Endothelial cell of umbilical vein (primary cell): ENCODE data around the gene DOCK1. TPM values are rescaled to one million over a fixed set of nuclear protein-coding genes. Genes with fewer than 3 reads are reported as not detected.

ENCODE experiments used
- BruUV-seq: library from RNA; stranded (reverse); fragments of 400-500 nt; replicated peaks from 2 replicates; lab custom pipeline; 2021; lab: Mats Ljungman, UMichigan
- CTCF ChIA-PET: fragments of 300-600, 350-600 bp; sonication (Branson Sonifier 250); formaldehyde crosslinking; loops from one replicate; lab custom pipeline; 2021; ENCODE audit warnings: antibody characterized with exemption, inconsistent platforms; lab: Charles Lee
- POLR2A ChIA-PET: fragments of 300-600, 350-600 bp; sonication (Branson Sonifier 250); formaldehyde crosslinking; loops from one replicate; lab custom pipeline; 2021; ENCODE audit warnings: antibody characterized with exemption, inconsistent platforms; lab: Charles Lee
- DNase-seq: peaks from one replicate; pipeline ENCODE4 v3.0.0-alpha.2; 2011; ENCODE audit warnings: low read depth, low spot score
- FAIRE-seq: peaks from 2 replicates; lab custom pipeline; 2011; peaks lifted over from hg19 to GRCh38; lab: Jason Lieb, UNC
- H2AFZ ChIP-seq: 2 replicates; pipeline ENCODE4 v1.6.0; 2012; ENCODE audit warnings: low read depth, low read length, control low read depth, inconsistent platforms
- H3K27ac ChIP-seq: 2 replicates; pipeline ENCODE4 v1.5.1; 2011; ENCODE audit warnings: low read depth, mild to moderate bottlenecking, control low read depth, low read length, moderate library complexity; ENCODE audit not compliant: insufficient read depth
- H3K27me3 ChIP-seq, 2 experiments: 2 replicates each; pipeline versions ENCODE4 v1.6.0 to v1.6.1; 2011; ENCODE audit warnings: low read length in 2 of 2, mixed read lengths in 1 of 2; ENCODE audit not compliant: control insufficient read depth in 2 of 2, insufficient read depth in 2 of 2
- H3K36me3 ChIP-seq, 2 experiments: 2 replicates in 1 of 2; 3 replicates in 1 of 2; pipeline ENCODE4 v1.5.1; 2011; ENCODE audit warnings: low read length in 2 of 2, mild to moderate bottlenecking in 1 of 2, moderate library complexity in 1 of 2; ENCODE audit not compliant: control insufficient read depth in 2 of 2, insufficient read depth in 2 of 2; ENCODE audit errors: extremely low read depth in 1 of 2
- H3K4me1 ChIP-seq: 3 replicates; pipeline ENCODE4 v1.5.1; 2011; ENCODE audit warnings: mild to moderate bottlenecking, low read length; ENCODE audit not compliant: control insufficient read depth, insufficient read depth; ENCODE audit errors: extremely low read depth
- H3K4me2 ChIP-seq: 2 replicates; pipeline ENCODE4 v1.6.1; 2011; ENCODE audit warnings: low read length, control low read depth, mixed read lengths; ENCODE audit not compliant: insufficient read depth
- H3K4me3 ChIP-seq, 3 experiments: fragments of 200-600 bp in 1 of 3; sonication (generic), shearing (Covaris generic) in 1 of 3; replicated peaks in 1 of 3; 2 replicates each; pipeline ENCODE4 v1.5.1; 2011 to 2016; ENCODE audit warnings: control low read depth in 3 of 3, low read length in 3 of 3, mild to moderate bottlenecking in 2 of 3, inconsistent platforms in 1 of 3, low read depth in 1 of 3, moderate library complexity in 1 of 3; ENCODE audit not compliant: insufficient read depth in 1 of 3
- H3K79me2 ChIP-seq: 2 replicates; pipeline ENCODE4 v1.6.0; 2012; ENCODE audit warnings: low read length, inconsistent platforms; ENCODE audit not compliant: control insufficient read depth, insufficient read depth
- H3K9ac ChIP-seq: replicated peaks from 2 replicates; pipeline ENCODE3; 2011; ENCODE audit warnings: low read length, control low read depth; ENCODE audit not compliant: insufficient read depth; ENCODE audit errors: extremely low read depth
- H3K9me1 ChIP-seq: replicated peaks from 3 replicates; pipeline ENCODE4 v1.6.0; 2011; ENCODE audit warnings: mild to moderate bottlenecking, low read length; ENCODE audit not compliant: control insufficient read depth, insufficient read depth; ENCODE audit errors: extremely low read depth
- H3K9me3 ChIP-seq: replicated peaks from 2 replicates; pipeline ENCODE4 v1.5.1; 2012; ENCODE audit warnings: low read length, inconsistent platforms; ENCODE audit not compliant: control insufficient read depth, insufficient read depth
- H4K20me1 ChIP-seq: replicated peaks from 2 replicates; pipeline ENCODE3; 2011; ENCODE audit warnings: mild to moderate bottlenecking, low read length; ENCODE audit not compliant: control insufficient read depth, insufficient read depth; ENCODE audit errors: extremely low read depth
- EZH2 ChIP-seq: IDR thresholded peaks from 2 replicates; pipeline ENCODE4 v1.6.1; 2012; ENCODE audit warnings: borderline replicate concordance, low read depth, mild to moderate bottlenecking, moderate library complexity, low read length, inconsistent platforms; ENCODE audit not compliant: severe bottlenecking
- FOS ChIP-seq: IDR thresholded peaks from 2 replicates; pipeline ENCODE4 v1.6.1; 2011; ENCODE audit warnings: mild to moderate bottlenecking, low read length, moderate library complexity, borderline replicate concordance; ENCODE audit not compliant: insufficient read depth
- GATA2 ChIP-seq: IDR thresholded peaks from 2 replicates; pipeline ENCODE4 v1.7.0; 2011; ENCODE audit warnings: low read depth, mild to moderate bottlenecking, moderate library complexity, mixed read lengths, low read length; ENCODE audit not compliant: insufficient read length, insufficient read depth
- JUN ChIP-seq: IDR thresholded peaks from 2 replicates; pipeline ENCODE4 v1.6.1; 2011; ENCODE audit warnings: borderline replicate concordance, low read depth; ENCODE audit not compliant: insufficient read length, insufficient read depth
- MYC ChIP-seq: IDR thresholded peaks from one replicate; pipeline ENCODE4 v1.6.1; 2011; ENCODE audit warnings: mild to moderate bottlenecking, low read depth, low read length
- POLR2A ChIP-seq: IDR thresholded peaks from 2 replicates; pipeline ENCODE4 v1.6.1; 2012; ENCODE audit warnings: low read depth, mild to moderate bottlenecking, control low read depth, low read length
- POLR2AphosphoS5 ChIP-seq: IDR thresholded peaks from 2 replicates; pipeline ENCODE4 v1.6.1; 2012; ENCODE audit warnings: low read depth, mild to moderate bottlenecking, control low read depth, low read length, moderate library complexity; ENCODE audit not compliant: insufficient read depth
- dilution Hi-C: fragments of 300-500 bp; cut with MboI; formaldehyde crosslinking; loops from one replicate; pipeline ENCODE4 v1.15.0; 2019; ENCODE audit warnings: low sequenced_read_pairs; ENCODE audit not compliant: extremely low pct_ligation_motif_present
- intact Hi-C: fragments of 100-400 bp; cut with micrococcal nuclease; formaldehyde crosslinking; loops from one replicate; pipeline ENCODE4 v1.10.0; 2022
- polyA plus RNA-seq, 4 experiments: library from polyadenylated mRNA; depleted of rRNA in 3 of 4; stranded (reverse) in 3 of 4; unstranded in 1 of 4; fragments of >200 nt; gene quantifications; 2 replicates each; pipeline versions ENCODE4 v1.2.1 to v1.2.3, GENCODE V29; 2011 to 2012; ENCODE audit warnings: missing spikeins in 1 of 4
- total RNA-seq: library from RNA; stranded (reverse); gene quantifications from 2 replicates; pipeline ENCODE4 v1.2.3, GENCODE V29; 2021
- TF ChIP-seq, protein P1 (sequence below), 2 donors: IDR thresholded peaks; 1 replicate in 1 of 2; 2 replicates in 1 of 2; pipeline ENCODE4 v1.5.1; 2011; ENCODE audit warnings: low read length in 2 of 2, mild to moderate bottlenecking in 2 of 2, moderate library complexity in 2 of 2, control low read depth in 1 of 2, inconsistent platforms in 1 of 2, low read depth in 1 of 2; ENCODE audit not compliant: insufficient read depth in 1 of 2; ENCODE audit errors: extremely low read depth in 1 of 2
- TF ChIP-seq, protein P2 (sequence below): IDR thresholded peaks from 2 replicates; pipeline ENCODE4 v1.6.1; 2011; ENCODE audit not compliant: insufficient read depth, insufficient read length

Gene DOCK1
- total and polyA plus RNA-seq, 2 donors (not counting 3 experiments of a cell fraction or from before 2014, with no cell fraction given) = 22.5 to 83.1 TPM

DNA sequence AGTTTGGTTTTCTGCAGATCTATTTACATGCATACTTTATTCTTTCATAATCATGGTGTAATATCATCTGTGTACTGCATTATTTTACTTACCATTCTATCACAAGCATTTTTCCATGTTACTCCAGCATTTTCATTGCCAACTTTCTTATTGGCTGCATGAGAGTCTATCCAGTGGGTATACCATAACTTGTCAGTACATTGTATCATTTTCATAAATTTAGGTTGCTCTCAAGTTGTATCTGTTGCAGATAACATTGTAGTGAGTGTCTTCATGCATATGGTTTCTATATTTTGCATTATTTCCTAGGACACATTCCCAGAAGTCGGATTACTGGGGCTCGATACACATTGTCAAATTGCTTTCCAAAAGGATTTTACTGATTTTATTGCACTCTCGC lies 378.3 kb downstream of the DOCK1 start:
- ChIA-PET CTCF (no interaction called here), POLR2A (no interaction called here)
- Histone ChIP-seq H3K9me1 (no peaks in the 10 kb centered on the region), H3K36me3 (peaks cover 0 to 2% of the 10 kb centered on the region in 2 experiments), H3K4me3 (no peak overlapping the region), H3K27ac (no peak overlapping the region), H3K9me3 (no peaks in the 10 kb centered on the region), H3K27me3 (no peaks in the 10 kb centered on the region), H3K79me2 (no peaks in the 10 kb centered on the region), H3K4me2 (no peak overlapping the region), H3K4me1 (no peaks in the 10 kb centered on the region), H3K9ac (no peak overlapping the region), H4K20me1 (no peaks in the 10 kb centered on the region), H2AFZ (no peak overlapping the region)
- TF ChIP-seq JUN (no peak), EZH2 (no peak), POLR2A (no peak), POLR2AphosphoS5 (no peak), MYC (no peak), FOS (no peak), GATA2 (no peak)
- TF ChIP-seq, protein P1, sequence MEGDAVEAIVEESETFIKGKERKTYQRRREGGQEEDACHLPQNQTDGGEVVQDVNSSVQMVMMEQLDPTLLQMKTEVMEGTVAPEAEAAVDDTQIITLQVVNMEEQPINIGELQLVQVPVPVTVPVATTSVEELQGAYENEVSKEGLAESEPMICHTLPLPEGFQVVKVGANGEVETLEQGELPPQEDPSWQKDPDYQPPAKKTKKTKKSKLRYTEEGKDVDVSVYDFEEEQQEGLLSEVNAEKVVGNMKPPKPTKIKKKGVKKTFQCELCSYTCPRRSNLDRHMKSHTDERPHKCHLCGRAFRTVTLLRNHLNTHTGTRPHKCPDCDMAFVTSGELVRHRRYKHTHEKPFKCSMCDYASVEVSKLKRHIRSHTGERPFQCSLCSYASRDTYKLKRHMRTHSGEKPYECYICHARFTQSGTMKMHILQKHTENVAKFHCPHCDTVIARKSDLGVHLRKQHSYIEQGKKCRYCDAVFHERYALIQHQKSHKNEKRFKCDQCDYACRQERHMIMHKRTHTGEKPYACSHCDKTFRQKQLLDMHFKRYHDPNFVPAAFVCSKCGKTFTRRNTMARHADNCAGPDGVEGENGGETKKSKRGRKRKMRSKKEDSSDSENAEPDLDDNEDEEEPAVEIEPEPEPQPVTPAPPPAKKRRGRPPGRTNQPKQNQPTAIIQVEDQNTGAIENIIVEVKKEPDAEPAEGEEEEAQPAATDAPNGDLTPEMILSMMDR (IDR thresholded peaks at IDR 0.05; ENCODE audit: extremely low read depth in 1 of 2, insufficient read depth in 1 of 2, low read depth in 1 of 2, low read length in 2 of 2) = no peak
- TF ChIP-seq, protein P2, sequence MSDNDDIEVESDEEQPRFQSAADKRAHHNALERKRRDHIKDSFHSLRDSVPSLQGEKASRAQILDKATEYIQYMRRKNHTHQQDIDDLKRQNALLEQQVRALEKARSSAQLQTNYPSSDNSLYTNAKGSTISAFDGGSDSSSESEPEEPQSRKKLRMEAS = no peak
- dilution Hi-C loops = no loop called here
- FAIRE-seq = no peak
- intact Hi-C loops = no loop called here
- BruUV-seq = no TSS peak
- no peak for DNase-seq
